Activated gamma-delta T cell (primary cell): Measurements from ENCODE around the gene EGFL6.
A peak's percentile ranks its signal among the peaks of the same experiment; 100 is the strongest.
"Not testable (repeated sequence)": the region's sequence is repeated elsewhere in the genome, so short reads cannot be mapped to it uniquely, and the experiment has no call there.

Experiments used
- DNase-seq: peaks from one replicate; lab custom pipeline; 2025; lab: John Stamatoyannopoulos, UW

EGFL6 gene

DNA sequence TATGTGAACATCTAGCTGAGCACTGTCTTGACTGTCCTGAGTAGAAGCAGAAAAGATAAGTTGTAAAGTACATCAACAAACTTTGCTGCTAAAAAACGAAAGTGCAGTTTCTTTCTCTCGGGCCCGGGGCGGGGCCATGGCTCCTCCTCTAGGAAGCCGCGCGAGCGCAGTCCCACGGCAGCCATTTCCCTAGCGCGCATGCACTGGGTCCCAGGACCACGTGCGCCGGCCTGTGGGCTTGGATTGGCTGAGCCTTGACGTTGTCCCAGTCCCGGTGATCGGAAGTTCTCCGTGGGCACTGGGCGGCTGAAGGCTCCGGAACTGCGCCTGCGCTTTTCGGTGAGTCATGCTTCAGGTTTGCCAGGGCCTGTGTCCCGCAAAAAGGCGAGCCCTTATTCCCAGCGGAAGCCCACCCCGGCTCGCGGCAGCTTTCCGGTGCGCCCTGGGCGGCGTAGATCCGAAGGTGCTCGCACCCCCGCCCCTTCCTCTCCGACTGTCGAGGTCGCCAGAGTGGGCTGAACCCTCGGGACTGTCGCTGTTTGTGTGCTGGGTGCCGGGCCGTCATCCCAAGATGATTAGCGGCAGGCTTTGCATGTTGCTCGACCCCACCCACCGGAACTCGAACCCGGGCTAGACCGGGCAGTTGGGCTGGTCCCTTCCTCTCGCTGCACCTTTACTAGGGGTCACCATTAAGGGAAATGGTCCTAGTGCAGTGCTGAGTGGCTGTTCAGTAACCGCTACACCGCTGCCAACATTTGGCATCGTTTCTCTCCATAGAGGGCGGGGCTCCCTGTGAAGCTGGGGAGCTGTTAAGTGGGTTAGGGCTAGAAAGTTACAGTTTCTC lies 83.7 kb downstream of the EGFL6 start, which contains the start of gene TCEANC:
TSS of gene TCEANC (plus strand) at position 292 of the 844 bp plus-strand sequence. CDS start 9,368 bp downstream, outside the sequence.
- DNase-seq, result peak; percentile 96

DNA sequence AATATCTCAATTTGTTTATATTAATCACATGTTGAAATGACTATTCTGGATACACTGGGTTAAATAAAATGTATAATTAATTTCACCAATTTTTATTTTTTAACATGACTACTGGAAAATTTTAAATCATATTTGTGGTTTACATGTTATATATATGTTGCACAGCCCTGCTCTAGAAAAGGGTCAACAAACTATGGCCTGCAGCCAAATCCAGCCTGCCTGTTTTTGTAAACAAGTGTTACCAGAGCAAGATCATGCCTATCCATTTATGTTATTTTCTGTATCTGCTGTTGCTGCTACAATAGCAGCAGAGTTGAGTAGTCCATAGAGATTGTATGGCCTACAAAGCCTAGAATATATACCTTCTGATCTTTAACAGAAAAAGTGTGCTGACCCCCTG lies 84.7 kb downstream of the EGFL6 start:
- DNase-seq, result no peak

DNA sequence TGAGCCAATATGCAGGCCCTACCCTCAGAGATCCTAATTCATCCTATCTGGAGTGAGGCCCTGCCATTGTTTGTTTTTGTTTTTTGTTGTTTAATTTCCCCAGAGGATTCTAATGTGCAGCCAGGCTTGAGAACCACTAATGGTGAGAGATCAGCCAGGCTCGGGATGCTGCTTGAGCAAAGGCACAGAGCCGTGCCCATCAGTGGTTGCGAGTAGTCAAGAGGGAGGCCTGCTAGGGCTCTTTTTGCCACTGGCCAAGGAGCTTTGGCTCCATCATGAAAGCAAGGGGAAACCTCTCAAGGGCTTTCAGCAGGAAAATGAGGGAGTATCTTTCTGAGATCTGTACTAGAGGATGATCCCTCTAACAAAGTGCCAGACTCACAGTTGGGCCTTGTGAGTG lies 86.3 kb downstream of the EGFL6 start:
- no peak for DNase-seq

DNA sequence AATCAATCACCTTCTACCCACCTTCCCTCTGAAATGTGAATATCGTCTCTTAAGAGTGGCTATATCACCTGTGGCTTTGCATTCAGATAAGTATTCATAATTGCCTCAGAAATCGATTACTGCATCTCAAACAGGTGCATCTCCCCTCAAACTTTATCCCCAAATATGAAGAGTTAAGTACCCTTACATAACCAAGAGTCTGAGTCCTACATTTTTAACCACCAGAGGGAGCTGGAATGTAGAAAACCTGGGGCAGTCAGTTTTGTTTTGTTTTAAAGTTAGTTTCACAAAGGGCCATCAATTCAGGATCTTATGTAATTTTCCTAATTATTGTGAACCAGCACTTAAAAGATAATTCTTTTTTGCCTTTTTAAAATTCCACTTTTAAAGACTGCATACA lies 89.2 kb downstream of the EGFL6 start:
- DNase-seq, result no peak

DNA sequence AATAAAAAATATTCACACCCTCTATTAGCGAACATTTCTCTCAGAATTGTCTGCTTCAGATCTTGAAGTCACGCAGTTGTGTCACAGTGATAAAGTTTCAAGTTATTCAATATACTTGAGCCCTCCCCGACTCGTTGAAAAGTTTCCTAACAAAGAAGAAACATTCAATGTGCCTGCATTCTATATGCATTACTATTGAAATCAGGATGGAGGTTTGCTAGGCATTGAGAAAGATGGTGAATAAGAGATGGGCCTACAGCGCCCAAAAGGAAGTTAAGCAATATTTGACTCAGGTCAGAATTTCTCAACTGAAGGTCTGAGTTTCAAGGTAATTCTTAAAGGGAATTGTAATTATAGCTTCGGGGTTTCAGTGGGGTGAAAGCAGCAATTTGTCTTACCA lies 89.7 kb downstream of the EGFL6 start:
- no peak for DNase-seq

DNA sequence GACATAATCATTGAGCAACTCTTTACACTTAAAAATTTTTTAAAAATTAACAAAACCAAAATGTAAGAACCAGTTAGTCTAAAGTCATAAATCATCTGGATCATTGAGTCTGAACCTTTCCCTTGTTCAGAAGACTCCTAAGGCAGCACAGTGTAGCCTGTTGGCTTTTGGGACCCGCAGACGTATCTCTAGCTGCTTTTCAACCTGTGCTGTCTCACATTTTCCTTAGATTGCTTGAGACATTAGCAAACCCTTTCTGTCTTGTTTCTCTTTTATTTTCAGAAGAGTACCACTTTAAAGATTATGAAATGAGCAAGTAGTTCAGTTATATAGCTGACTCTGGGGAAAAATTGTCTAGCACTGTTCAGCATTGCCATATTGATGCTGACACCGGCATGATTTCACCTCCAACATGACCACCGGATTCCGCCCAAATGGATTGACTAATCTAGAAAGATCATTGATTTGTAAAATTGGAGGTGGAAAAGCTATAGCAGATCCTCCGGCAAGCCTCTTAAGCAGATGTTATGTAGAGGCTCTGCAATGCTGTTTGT lies 92.4 kb downstream of the EGFL6 start:
- DNase-seq, result no peak

DNA sequence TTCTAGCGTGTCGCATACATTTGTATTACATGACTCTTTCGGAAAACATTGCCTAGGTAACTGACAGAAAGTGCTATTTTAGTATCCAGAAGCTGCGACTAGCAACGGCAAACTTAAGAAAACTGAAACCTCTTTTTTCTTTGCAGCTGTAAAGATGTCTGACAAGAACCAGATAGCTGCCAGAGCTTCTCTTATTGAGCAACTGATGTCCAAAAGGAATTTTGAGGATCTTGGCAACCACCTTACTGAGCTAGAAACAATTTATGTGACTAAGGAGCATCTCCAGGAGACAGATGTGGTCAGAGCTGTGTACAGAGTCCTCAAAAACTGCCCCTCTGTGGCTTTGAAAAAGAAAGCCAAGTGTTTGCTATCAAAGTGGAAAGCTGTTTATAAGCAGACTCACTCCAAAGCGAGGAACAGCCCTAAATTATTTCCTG lies 93.0 kb downstream of the EGFL6 start:
- DNase-seq, result no peak

DNA sequence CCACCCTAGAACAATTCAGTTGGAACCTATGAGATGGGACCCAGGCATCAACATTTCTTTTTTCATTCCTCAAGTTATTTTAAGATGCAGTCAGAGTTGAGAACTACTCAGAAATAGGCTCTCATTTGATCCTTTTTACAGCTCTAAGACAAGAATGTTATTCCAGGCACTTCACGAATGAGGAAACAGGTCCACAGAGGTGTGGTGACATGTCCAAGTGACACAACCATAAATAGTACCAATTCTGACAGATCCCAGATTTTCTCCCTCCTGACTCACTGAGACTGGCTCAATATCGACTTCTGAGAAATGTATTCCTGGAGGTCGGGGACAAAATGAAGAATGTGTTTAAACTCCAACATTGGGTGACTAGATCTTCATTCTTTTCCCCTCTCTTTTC lies 94.6 kb downstream of the EGFL6 start:
- no peak for DNase-seq

DNA sequence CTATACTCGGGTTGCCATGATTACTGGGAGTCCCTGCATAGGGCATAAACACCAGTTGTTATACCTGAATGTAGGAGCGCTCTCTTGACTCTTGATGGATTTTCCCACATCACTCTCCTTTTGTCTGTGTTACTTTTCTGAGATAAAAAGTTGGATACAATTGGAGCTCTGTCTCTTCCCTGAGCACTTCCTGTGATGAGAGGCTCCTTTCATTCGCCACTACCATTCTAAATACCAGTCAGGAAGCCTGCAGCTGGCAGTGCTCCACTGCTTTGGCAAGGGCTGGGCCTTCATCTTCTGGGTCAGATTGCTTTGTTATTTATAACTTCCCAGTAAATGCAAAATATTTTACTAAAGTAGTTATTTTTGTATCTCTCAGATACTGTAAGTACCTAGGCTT lies 97.4 kb downstream of the EGFL6 start:
- DNase-seq, result no peak

DNA sequence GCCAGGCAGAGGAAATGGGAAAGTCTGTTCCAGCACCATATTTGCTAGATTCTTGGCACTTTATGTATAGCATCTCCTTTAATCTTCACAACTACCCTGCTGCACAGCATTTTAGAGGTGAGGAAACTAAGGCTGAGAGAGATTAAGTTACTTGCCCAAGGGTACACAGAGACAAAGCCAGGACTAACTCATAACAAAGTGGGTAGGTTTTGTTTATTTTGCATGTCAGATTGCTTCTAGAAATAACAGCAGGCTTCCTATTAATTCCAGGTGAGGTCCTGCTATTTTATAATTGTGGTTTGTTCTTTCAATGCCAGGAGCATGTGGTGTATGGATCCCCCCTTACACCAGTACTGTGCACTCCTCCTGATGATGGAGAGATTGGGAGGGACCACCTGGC lies 98.5 kb downstream of the EGFL6 start:
- no peak for DNase-seq

DNA sequence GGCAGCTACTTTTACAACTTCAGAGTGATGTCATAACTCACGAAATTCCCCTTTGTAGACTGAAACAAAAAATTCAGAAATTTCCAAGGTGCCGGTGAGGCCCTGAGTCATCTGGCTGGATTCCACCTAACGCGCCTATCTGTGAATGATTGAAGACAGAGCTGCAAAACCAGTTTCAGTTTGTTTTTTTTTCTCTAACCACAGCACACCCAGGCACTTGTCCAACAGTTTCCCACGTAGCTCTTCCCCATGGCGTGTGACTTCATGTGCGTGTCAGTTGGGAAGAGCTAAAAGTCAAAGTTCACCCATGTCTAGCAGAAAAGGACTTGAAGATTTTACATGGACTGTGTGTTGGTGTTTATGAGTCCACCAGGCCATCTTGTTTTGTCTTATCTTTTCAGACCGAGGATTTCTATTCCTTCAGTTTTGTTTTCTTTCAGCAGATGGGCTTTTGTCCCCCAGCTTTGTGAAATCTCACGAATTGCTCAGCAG lies 99.9 kb downstream of the EGFL6 start:
- DNase-seq, result no peak

DNA sequence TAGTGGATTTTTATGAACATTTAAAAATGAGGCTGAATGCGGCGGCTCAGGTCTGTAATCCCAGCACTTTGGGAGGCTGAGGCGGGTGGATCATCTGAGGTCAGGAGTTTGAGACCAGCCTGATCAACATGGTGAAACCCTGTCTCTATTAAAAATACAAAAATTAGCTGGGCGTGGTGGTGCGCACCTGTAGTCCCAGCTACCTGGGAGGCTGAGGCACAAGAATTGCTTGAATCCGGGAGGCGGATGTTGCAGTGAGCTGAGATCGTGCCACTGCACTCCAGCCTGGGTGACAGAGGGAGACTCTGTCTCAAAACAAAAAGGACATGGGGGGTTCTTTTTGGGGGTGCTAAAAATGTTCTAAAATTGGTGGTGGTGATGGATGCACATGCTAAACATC lies 100.4 kb downstream of the EGFL6 start:
- DNase-seq, result not testable (repeated sequence)

DNA sequence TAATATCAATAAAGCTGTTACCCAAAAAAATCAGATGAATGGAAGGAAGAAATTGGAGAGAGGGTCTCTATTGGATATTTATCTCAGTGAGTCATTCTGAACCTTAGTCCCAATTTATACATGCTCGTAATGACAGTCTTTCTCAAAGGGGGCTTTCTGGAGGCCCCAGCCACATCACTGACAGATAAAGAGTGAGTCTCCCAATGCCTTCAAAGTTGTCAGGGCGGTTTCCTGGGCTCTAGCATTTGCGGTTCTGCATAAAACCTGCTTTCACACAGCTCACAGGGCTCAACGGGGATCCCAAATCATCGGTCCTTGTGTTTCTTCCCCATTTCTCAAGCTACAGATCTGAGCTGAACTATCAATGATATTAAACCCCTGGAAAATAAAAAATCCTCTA lies 100.8 kb downstream of the EGFL6 start:
- DNase-seq, result no peak

DNA sequence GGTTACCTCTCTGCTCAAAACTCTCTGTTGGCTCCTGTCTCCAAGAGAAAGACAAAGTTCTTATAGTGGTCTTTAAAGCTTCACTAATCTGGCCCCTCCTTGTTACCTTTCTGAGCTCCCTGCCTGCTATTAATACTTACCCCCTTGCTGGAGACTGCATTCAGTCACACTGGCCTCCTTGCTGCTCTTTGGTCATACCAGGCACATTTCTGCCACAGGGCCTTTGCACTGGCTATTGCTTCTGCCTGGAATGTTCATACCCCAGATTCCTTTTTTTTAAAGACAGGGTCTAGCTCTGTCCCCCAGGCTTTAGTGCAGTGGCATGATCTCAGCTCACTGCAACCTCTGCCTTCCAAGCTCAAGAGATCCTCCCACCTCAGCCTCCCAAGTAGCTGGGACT lies 103.6 kb downstream of the EGFL6 start:
- DNase-seq, result no peak

DNA sequence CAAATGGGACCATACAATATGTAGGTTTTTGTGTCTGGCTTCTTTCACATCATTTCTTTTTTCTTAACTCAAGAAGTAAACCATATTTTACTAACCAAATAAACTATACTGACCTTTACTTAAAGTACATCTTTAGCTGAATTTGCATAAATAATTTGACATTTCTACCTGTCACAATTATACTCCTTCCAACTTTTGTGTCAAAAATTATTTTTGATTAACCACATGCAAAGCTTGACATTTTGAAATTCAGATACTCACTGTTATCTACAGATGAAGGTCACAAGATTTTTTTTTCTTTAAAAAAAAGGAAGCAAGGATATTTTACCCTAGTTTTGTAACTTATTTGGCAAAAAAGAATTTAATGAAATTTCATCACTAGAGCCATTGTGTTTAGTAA lies 107.5 kb downstream of the EGFL6 start:
- DNase-seq, result no peak

DNA sequence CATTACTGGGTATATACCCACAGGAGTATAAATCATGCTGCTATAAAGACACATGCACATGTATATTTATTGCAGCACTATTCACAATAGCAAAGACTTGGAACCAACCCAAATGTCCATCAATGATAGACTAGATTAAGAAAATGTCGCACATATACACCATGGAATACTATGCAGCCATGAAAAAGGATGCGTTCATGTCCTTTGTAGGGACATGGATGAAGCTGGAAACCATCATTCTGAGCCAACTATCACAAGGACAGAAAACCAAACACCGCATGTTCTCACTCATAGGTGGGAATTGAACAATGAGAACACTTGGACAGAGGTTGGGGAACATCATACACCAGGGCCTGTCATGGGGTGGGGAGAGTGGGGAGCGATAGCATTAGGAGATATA lies 110.3 kb downstream of the EGFL6 start:
- DNase-seq, result not testable (repeated sequence)

DNA sequence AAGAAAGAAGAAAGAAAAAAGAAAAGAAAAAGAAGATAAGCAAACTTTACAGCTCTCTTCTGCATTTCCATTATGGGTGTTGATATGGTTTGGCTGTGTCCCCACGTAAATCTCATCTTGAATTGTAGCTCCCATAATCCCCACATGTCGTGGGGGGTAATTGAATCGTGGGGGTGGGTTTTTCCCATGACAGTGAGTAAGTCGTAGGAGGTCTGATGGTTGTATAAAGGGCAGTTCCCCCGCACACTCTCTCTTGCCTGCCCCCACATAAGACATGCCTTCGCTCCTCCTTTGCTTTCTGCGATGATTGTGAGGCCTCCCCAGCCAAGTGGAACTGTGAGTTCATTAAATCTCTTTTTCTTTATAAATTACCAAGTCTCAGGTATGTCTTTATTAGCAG lies 112.2 kb downstream of the EGFL6 start:
- no peak for DNase-seq
